ENCODE results near the gene LENEP. TPM values are rescaled to one million over a fixed set of nuclear protein-coding genes. Genes with fewer than 3 reads are reported as not detected.

LENEP gene
- total and polyA plus RNA-seq, 2 of the 8 experiments (the other 6 are each of a cell fraction or from before 2014, with no cell fraction given): 1.3 TPM; not detected in 1

DNA sequence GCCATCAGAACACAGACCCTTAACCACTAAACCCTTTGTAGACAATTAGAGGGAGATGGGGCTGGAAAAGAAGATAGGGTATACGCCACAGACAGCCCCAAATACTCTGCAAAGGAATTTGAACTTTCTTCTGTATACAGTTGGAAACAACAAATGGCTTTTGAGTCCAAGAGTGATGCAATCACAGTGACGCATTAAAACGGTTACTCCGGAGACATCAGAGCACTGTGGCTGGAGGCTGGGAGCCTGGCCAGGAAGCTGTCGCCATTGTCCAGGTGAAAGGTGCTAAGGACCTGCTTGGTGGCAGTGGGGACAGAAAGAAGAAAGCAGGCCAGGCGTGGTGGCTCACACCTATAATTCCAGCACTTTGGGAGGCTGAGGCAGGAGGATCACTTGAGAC lies 6.1 kb upstream of the LENEP start:
- Histone ChIP-seq H2AK5ac (ENCODE audit: low read depth, low read length) (no peak overlapping the region), H4K5ac (ENCODE audit: insufficient read length, low read depth, low read length) (no peak overlapping the region), H3K4me2 (ENCODE audit: insufficient read depth in 1 of 2, low read depth in 2 of 2, low read length in 2 of 2) (no peak overlapping the region), H3K9me3 (ENCODE audit: insufficient read depth in 2 of 2, low read depth in 1 of 2, low read length in 1 of 2) (no peaks in the 10 kb centered on the region), H3K27me3 (replicated peaks in 1 of 4; ENCODE audit: control insufficient read depth in 3 of 4, extremely low read depth in 1 of 4, insufficient read depth in 3 of 4, low read length in 3 of 4) (no peaks in the 10 kb centered on the region), H3K36me3 (ENCODE audit: control insufficient read depth in 2 of 4, insufficient read depth in 4 of 4, low read length in 3 of 4) (peaks cover 11 to 47% (median 33%) of the 10 kb centered on the region in 4 experiments), H3K14ac (ENCODE audit: insufficient read length) (no peak overlapping the region), H3K18ac (ENCODE audit: extremely low read depth, low read length) (no peak overlapping the region), H2AFZ (ENCODE audit: low read length) (no peak overlapping the region), H3K23me2 (ENCODE audit: low read depth, low read length) (peaks cover 5% of the 10 kb centered on the region), H3K27ac (ENCODE audit: low read depth, low read length) (no peak overlapping the region), H3K79me1 (ENCODE audit: low read depth, low read length) (peaks cover 6% of the 10 kb centered on the region; the same call in 1 of the 2 replicates), H2BK12ac (ENCODE audit: low read depth, low read length) (no peak overlapping the region), H3K4me3 (ENCODE audit: extremely low read depth in 1 of 4, insufficient read depth in 2 of 4, low read depth in 3 of 4, low read length in 4 of 4) (no peak overlapping the region), H4K20me1 (replicated peaks in 1 of 2; ENCODE audit: control insufficient read depth in 1 of 2, insufficient read depth in 2 of 2, low read length in 2 of 2) (peaks cover 15 to 22% of the 10 kb centered on the region in 2 experiments), H3K79me2 (ENCODE audit: control insufficient read depth in 1 of 2, insufficient read depth in 2 of 2, low read length in 2 of 2) (peaks cover 4 to 51% of the 10 kb centered on the region in 2 experiments), H4K8ac (ENCODE audit: extremely low read depth, insufficient read depth, low read length) (no peak overlapping the region), H4K91ac (replicated peaks; ENCODE audit: insufficient read length, low read length) (no peak overlapping the region), H3K56ac (replicated peaks; ENCODE audit: insufficient read length, low read depth, low read length) (no peak overlapping the region), H2BK5ac (ENCODE audit: low read depth, low read length) (no peak overlapping the region), H2BK15ac (ENCODE audit: low read length) (no peak overlapping the region), H3K23ac (ENCODE audit: insufficient read length) (no peak overlapping the region), H3K4me1 (replicated peaks in 1 of 4; ENCODE audit: control insufficient read depth in 3 of 4, insufficient read depth in 4 of 4, low read length in 3 of 4) (peaks cover 0 to 4% (median 1%) of the 10 kb centered on the region in 4 experiments; a peak in 3 of 7 replicates), H3K4ac (replicated peaks; ENCODE audit: insufficient read length, low read depth, low read length) (no peak overlapping the region), H3K9ac (replicated peaks in 1 of 4; ENCODE audit: extremely low read depth in 1 of 4, low read depth in 3 of 4, low read length in 3 of 4) (no peak overlapping the region), H2BK120ac (replicated peaks; ENCODE audit: low read depth, low read length) (no peak overlapping the region), H2BK20ac (ENCODE audit: low read length) (no peak overlapping the region)
- FAIRE-seq: no peak
- ChIA-PET CTCF (ENCODE audit: partially characterized antibody) (interaction anchor here (1.5 to 20.6 kb wide), 7 partner anchors 9 to 151 kb away, joined by 3 to 334 read pairs (median 5); partner anchors contain the start of genes LENEP and PYGO2), POLR2A (ENCODE audit: partially characterized antibody) (interaction anchor here (0.6 to 42.8 kb wide), 8 partner anchors 8 to 82 kb away, joined by 3 to 702 read pairs (median 4); partner anchors contain the start of genes CKS1B, FLAD1, LENEP and PBXIP1)
- no peak for DNase-seq (ENCODE audit: low read depth in 1 of 2, low spot score in 2 of 2)
- 96% methylated on average over 6 of the region's 6 CpGs; no CpG with 5 or more reads in 1 of the 2 experiments for WGBS, 2 experiments (ENCODE audit: extremely low coverage in 1 of 2, insufficient coverage in 1 of 2, insufficient read length in 1 of 2, insufficient replicate concordance in 2 of 2, low coverage in 1 of 2, low lambda C conversion rate in 2 of 2, missing lambda C conversion rate in 1 of 2)
- TF ChIP-seq, protein P1, sequence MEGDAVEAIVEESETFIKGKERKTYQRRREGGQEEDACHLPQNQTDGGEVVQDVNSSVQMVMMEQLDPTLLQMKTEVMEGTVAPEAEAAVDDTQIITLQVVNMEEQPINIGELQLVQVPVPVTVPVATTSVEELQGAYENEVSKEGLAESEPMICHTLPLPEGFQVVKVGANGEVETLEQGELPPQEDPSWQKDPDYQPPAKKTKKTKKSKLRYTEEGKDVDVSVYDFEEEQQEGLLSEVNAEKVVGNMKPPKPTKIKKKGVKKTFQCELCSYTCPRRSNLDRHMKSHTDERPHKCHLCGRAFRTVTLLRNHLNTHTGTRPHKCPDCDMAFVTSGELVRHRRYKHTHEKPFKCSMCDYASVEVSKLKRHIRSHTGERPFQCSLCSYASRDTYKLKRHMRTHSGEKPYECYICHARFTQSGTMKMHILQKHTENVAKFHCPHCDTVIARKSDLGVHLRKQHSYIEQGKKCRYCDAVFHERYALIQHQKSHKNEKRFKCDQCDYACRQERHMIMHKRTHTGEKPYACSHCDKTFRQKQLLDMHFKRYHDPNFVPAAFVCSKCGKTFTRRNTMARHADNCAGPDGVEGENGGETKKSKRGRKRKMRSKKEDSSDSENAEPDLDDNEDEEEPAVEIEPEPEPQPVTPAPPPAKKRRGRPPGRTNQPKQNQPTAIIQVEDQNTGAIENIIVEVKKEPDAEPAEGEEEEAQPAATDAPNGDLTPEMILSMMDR (IDR thresholded peaks at IDR 0.05; ENCODE audit: control extremely low read depth in 1 of 3, insufficient read depth in 1 of 3, low read depth in 1 of 3, low read length in 3 of 3): no peak
- no peak for TF ChIP-seq SP1 (IDR thresholded peaks at IDR 0.05; ENCODE audit: low read depth, low read length)
